Epidermal melanocyte (primary cell): ENCODE measurements around the gene ENOSF1.

ENCODE experiments used
- DNase-seq: peaks from one replicate; pipeline ENCODE4 v3.0.0; 2011; ENCODE audit warnings: low spot score; ENCODE audit not compliant: insufficient read length

The ENOSF1 gene

DNA sequence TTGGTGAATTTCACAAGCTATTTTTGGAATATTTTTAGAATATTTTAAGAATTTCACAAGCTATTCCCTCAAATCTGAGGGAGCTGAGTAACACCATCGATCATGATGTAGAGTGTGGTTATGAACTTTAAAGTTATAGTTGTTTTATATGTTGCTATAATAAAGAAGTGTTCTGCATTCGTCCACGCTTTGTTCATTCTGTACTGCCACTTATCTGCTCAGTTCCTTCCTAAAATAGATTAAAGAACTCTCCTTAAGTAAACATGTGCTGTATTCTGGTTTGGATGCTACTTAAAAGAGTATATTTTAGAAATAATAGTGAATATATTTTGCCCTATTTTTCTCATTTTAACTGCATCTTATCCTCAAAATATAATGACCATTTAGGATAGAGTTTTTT, 39.1 kb downstream of the ENOSF1 start:
- no peak for DNase-seq

- no peak for DNase-seq
These were observed 41.0 kb downstream of the ENOSF1 start for GRCh38 chr18:671405-671804.

DNA sequence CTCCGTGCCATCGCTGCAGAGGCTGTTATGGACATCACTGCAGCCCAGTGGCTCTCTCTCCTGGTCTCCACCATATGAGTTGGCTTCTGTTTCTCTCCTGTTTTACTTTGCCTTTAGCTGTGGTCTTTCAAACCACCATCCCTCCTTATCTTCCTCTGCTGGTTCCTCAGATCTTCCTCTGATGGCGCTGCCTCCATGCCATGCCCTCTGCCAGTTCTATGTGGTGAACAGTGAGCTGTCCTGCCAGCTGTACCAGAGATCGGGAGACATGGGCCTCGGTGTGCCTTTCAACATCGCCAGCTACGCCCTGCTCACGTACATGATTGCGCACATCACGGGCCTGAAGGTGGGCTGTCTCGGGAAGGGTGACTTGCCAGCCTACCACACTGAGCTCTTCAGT, 41.9 kb downstream of the ENOSF1 start:
- no peak for DNase-seq

GRCh38 chr18:669077-669476, 43.4 kb downstream of the ENOSF1 start:
- DNase-seq: no peak

DNA sequence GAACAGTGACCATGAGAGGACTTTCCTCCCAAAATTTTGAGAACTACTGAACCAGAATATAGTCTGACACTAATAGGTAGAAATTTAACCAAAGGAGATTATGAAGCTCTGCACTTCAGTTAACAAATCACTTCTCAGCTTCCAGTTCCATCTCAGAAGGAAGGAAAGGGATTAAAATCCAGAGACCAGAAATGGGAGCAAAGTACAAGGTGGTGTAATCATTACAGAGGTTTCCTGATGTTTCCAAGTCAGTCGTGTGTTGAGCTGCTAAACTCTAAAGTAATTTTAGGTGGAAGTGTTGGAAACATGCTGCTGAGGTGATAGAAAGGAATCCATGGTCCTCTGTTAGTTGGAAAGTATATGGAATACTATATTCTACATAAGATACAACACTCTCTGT, 44.2 kb downstream of the ENOSF1 start:
- no peak for DNase-seq

DNA sequence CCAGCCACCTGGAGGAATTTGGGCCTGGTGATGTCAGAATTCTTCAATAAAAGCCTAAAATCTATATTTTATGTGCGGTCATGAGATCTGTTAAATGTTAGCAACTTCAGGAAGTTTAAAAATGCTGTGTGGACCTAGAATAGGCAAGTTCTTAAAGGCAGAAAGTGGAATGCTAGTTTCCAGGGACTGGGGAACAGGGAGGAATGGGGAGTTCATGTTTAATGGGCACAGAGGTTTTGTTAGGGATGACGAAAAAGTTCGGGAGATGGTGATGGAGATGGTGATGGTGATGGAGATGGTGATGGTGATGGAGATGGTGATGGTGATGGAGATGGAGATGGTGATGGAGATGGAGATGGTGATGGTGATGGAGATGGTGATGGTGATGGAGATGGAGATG, 45.8 kb downstream of the ENOSF1 start:
- DNase-seq: no peak

DNA sequence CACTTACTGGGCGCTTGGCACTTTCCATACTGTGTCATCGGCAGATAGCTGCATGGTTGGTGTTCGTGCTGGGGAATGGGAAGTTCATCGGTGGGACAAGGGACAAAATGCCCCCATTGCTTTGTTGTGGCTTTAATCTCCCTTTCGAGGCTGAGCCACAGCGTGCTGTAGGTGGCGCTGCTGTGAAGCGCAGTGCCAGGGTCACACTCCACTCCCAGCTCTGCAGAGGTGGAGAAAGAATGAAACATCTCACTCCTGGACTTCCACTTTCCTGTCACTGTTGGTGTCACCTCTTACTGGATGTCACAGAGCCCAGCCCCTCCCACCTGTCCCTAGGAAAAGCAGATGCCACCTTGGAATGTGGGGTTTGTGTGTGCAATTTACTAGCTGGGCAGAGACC, 46.3 kb downstream of the ENOSF1 start:
- DNase-seq: no peak

DNA sequence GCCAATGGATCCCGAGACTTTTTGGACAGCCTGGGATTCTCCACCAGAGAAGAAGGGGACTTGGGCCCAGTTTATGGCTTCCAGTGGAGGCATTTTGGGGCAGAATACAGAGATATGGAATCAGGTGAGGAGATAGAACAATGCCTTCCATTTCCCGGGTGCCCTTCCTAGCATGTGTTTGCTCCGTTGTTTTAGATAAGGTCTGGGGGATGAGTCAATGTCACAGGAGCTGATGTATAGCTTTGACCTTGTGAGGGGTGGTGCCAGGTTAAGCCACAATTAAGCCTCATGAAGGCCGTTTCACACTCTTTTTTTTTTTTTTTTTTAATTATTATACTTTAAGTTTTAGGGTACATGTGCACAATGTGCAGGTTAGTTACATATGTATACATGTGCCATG, 50.2 kb downstream of the ENOSF1 start:
- DNase-seq: no peak

- DNase-seq: no peak
These were observed 52.8 kb downstream of the ENOSF1 start for GRCh38 chr18:659597-659996.

DNA sequence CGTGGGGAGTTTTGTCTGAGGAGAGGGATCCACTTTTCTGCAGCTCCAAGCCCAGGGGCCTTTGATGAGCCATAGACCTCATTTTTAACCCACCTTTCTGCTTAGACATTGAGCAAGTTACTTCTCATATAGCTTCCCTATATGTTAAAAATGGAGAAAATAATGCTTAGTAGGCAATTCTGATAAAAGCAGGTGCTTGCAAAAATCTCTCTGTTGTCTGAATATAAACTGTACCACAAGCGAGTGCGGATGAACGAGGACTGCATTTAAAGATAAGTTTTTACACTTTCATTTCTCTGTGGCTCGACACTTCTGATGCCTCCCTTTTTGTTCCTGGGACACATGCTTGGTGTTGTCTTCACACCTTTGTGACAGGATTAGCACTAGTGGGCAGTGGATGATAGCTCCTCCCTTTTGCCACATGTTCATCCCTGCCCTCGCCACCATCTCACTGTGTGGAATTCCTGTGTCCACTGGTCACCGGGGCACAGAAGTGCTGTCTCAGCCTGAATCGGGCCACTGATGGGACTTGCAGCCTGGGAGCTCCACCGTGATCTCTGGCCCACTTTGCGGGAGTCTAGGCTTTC, 53.4 kb downstream of the ENOSF1 start:
- DNase-seq: no peak

DNA sequence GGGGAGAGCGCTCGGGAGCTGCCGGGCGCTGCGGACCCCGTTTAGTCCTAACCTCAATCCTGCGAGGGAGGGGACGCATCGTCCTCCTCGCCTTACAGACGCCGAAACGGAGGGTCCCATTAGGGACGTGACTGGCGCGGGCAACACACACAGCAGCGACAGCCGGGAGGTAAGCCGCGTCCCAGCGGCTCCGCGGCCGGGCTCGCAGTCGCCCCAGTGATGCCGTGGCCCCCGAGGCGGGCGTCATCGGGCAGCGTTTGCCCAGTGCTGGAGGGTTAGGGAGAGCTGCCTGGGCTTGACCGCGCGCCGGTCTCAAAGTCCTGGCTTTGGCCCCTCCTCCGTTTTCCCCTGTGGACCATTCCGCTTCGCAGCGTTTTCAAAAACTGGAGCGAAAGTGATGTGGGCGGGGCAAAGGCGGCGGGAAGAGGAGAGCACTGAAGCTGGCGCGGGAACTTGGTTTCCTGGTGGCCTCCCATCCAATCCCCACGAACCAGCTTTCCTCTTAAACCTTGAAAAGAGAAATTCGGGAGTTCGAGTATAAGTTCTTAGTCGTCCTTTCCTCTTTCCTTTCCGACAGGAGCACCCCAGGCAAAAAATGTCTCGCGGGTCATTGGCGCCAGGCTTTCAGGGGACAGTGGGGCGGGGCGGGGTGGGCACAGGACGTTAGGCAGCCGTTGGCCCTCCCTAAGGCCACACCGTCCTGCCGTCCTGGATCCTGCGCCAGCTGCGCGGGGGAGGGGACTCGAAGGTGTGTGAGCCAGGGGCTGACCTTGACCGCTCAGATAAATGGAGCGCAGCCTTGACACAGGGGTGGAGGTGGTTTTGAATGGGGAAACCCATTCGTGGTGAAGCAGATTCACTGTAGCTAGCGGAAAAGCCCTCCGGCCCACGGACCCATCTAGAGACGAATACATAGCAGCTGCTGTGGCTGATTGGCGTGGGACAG, 54.2 kb downstream of the ENOSF1 start:
- peak; percentile 89 for DNase-seq

GRCh38 chr18:657311-658000, 55.0 kb downstream of the ENOSF1 start, which contains the start of gene TYMS:
TSS of gene TYMS (plus strand) at chr18:657653. CDS start at chr18:657743, 90 bp downstream.
- no peak for DNase-seq

- DNase-seq: no peak
These were observed 57.0 kb downstream of the ENOSF1 start for GRCh38 chr18:655445-655844.

DNA sequence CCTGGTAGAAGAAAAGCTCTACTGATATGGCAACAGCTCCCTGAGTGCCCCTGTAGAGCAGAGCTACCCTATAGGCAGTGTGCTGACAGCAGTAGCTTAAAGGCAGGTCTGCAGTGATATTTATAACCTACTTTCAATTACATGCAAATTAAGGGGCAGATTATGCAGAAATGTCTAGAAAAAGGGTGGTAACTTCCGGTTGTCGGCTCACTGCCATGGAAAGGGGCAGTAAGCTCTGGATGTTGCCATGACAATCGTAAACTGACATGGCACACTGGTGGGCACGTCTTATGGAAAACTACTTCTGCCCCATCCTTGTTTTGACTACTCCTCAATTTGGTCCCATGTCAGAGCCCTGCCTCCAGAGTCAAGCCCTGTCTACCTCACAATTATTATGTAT, 57.8 kb downstream of the ENOSF1 start:
- no peak for DNase-seq

DNA sequence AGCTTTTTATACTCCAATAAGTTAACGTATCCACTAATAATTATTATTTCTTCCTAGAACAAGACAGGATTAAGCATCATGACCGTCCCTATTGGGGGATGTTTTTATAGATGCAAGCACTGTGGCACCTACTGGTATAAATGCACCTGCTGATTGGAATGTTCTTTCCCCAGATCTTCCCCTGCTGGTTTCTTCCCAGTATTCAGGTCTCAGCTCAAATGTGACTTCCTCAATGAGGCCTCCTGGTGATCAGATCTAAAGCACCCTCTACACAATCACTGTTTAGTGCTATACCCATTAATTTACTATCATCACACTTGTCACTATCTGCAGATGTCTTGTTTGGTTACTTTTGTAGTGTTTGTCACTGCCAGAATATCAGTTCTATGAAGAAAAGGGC, 58.9 kb downstream of the ENOSF1 start:
- no peak for DNase-seq

DNA sequence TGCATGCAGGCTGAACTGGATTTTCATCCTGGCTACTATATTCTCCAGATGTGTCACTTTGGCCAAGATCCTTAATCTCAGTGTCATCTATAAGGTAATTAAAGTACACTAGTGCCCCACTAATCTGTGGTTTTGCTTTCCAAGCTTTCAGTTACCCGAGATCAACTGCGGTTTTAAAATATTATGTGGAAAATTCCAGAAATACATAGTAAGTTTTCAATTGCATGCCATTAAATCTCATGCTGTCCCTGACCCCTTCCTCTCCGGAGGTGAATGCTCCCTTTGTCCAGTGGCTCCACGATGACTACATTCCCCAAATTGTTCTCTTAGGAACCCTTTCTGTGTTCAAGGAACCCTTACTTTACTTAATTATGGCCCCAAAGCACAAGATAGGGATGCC, 60.3 kb downstream of the ENOSF1 start:
- no peak for DNase-seq

DNA sequence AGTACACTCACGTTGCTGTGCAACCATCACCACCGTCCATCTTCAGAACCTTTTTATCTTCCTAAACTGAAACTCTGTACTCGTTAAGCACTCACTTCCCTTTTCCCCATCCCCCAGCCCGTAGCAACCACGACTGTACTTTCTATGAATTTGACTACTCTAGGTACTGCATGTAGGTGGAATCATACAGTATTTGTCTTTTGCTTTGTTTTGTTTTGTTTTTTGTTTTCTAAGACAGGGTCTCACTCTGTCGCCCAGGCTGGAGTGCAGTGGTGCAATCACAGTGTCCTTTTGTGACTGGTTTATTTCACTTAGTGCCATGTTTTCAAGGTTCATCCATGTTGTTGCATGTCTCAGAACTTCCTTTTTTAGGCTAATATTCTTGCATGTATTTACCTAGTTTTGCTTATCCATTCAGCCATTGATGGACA, 62.0 kb downstream of the ENOSF1 start:
- no peak for DNase-seq

DNA sequence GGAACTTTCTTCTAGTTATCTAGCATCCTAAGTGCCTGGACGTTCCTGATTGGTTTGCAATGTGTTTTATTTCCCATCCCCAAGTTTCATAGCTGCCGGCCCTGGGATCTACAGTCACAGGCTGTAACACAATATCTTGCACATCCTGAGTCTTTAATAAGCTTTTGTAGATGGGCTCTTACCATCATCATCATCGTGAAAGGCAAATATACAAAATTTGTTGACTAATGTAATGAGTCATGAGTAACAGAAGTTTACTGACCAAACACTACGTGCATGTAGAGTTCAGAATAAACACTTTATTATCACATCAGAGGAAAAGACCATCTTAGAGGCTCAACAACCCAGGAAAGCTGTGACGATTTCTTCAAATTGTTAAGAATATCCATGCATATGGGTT, 63.1 kb downstream of the ENOSF1 start:
- DNase-seq: no peak

GRCh38 chr18:647304-647703, 65.1 kb downstream of the ENOSF1 start:
- no peak for DNase-seq

DNA sequence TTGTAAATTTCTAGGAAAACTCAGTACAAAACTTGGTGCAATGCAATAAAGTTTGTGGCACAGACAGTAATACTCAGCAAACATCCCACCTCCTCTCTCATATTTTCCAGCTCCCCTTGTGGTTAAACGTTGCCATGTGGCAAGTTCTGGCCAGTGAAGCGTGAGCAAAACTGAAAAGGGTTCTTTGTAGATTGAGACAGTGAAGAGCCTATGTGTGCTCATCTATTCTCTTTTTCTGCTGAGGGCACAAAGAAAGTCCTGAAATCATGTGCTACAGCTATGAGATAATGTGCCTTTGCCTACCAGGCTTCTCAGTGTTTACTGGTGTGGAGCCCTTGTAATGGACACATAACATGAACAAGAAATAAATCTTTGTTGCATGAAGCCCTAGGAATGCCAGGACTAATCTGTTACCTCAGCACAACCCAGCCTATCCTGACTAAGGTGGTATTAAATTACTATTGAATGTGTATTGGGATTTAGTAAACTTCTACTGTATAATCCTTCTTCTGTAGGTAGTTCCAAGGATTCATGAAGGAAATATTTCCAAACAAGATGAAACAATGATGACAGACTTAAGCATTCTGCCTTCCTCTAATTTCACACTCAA, 67.9 kb downstream of the ENOSF1 start:
- peak; percentile 34 for DNase-seq

DNA sequence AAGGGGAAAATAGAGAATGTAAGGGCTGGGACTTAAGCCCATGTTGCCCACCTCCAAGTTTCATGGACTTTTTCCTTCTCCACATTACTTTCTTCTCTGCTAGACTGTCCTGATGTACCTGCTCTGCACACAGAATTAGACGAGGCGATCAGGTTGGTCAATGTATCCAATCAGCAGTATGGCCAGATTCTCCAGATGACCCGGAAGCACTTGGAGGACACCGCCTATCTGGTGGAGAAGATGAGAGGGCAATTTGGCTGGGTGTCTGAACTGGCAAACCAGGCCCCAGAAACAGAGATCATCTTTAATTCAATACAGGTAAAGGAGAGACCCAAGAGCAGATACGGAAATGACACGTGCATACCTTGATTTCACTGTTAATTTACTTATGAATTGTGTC, 71.2 kb downstream of the ENOSF1 start:
- no peak for DNase-seq

GRCh38 chr18:635171-635570, 77.3 kb downstream of the ENOSF1 start:
- DNase-seq: no peak
